Chondrocyte (in vitro differentiated cells): ENCODE measurements around the gene KCNK7. TPM values are rescaled to one million over a fixed set of nuclear protein-coding genes. Genes with fewer than 3 reads are reported as not detected.
A peak's percentile ranks its signal among the peaks of the same experiment; 100 is the strongest.

Source experiments
- DNase-seq: peaks from one replicate; pipeline ENCODE4 v3.0.0; 2021; ENCODE audit warnings: mixed read lengths, low spot score
- H3K27ac Mint-ChIP-seq: one replicate; pipeline ENCODE4 v1.8.0; 2021; ENCODE audit warnings: mild to moderate bottlenecking, moderate library complexity, mixed read lengths; ENCODE audit not compliant: unreplicated experiment
- H3K27me3 Mint-ChIP-seq: 2 replicates; pipeline ENCODE4 v1.8.0; 2021; ENCODE audit warnings: low read depth, mixed read lengths
- H3K36me3 Mint-ChIP-seq: 2 replicates; pipeline ENCODE4 v1.8.0; 2021; ENCODE audit warnings: low read depth, mixed read lengths
- H3K4me1 Mint-ChIP-seq: 2 replicates; pipeline ENCODE4 v1.8.0; 2021; ENCODE audit warnings: low read depth, mild to moderate bottlenecking, mixed read lengths
- H3K4me3 Mint-ChIP-seq: one replicate; pipeline ENCODE4 v1.8.0; 2021; ENCODE audit warnings: mild to moderate bottlenecking, moderate library complexity, mixed read lengths; ENCODE audit not compliant: unreplicated experiment
- H3K9me3 Mint-ChIP-seq: 2 replicates; pipeline ENCODE4 v1.8.0; 2021; ENCODE audit warnings: low read depth, mixed read lengths
- CTCF ChIP-seq: fragments of 200-600 bp; sonication (generic); IDR thresholded peaks from 2 replicates; pipeline ENCODE4 v1.5.0; 2021; ENCODE audit warnings: antibody characterized with exemption, mild to moderate bottlenecking, moderate library complexity
- total RNA-seq: library from RNA; stranded (reverse); gene quantifications from 3 replicates; pipeline ENCODE4 v1.2.1, GENCODE V29; 2021

KCNK7 gene
- total RNA-seq, 1 donor from 2014 or later = 0.22 TPM

- no peak for TF ChIP-seq CTCF
- H3K4me1 Mint-ChIP-seq = peaks cover 34% of the 10 kb centered on the region
- peak overlapping the region; percentile 91 for H3K4me3 Mint-ChIP-seq
- H3K27ac Mint-ChIP-seq = peak overlapping the region; percentile 96
- H3K36me3 Mint-ChIP-seq = peaks cover 6% of the 10 kb centered on the region
- H3K27me3 Mint-ChIP-seq = no peaks in the 10 kb centered on the region
- no peaks in the 10 kb centered on the region for H3K9me3 Mint-ChIP-seq
- no peak for DNase-seq
These were observed 20.5 kb upstream of the KCNK7 start for GRCh38 chr11:65615950-65616574.

GRCh38 chr11:65615229-65615949, 19.8 kb upstream of the KCNK7 start, which contains the start of gene PCNX3:
Gene PCNX3, plus strand, starts transcription at chr11:65615776. Its CDS starts 536 bp downstream, at chr11:65616312.
- H3K4me1 Mint-ChIP-seq = peaks cover 40% of the 10 kb centered on the region

GRCh38 chr11:65613091-65613928, 17.7 kb upstream of the KCNK7 start:
- Mint-ChIP-seq H3K27me3 (no peaks in the 10 kb centered on the region), H3K4me3 (peak overlapping the region; percentile 88), H3K4me1 (peaks cover 53% of the 10 kb centered on the region), H3K9me3 (no peaks in the 10 kb centered on the region), H3K36me3 (peaks cover 7% of the 10 kb centered on the region), H3K27ac (peak overlapping the region; percentile 17)
- peak; percentile 11 for TF ChIP-seq CTCF
- no peak for DNase-seq

More at GRCh38 chr11:65615229-65615949, 19.8 kb upstream of the KCNK7 start, which contains the start of gene PCNX3:
- no peaks in the 10 kb centered on the region for H3K9me3 Mint-ChIP-seq
- no peak for TF ChIP-seq CTCF
- H3K27ac Mint-ChIP-seq = peak within 1 kb of the TSS; percentile 96
- peak within 1 kb of the TSS; percentile 91 for H3K4me3 Mint-ChIP-seq
- DNase-seq = peak; percentile 100
- H3K36me3 Mint-ChIP-seq = peaks cover 6% of the 10 kb centered on the region
- H3K27me3 Mint-ChIP-seq = no peaks in the 10 kb centered on the region

- no peak for DNase-seq
- TF ChIP-seq CTCF = no peak
- H3K27ac Mint-ChIP-seq = peak overlapping the region; percentile 27
- no peaks in the 10 kb centered on the region for H3K27me3 Mint-ChIP-seq
- no peaks in the 10 kb centered on the region for H3K9me3 Mint-ChIP-seq
- H3K4me1 Mint-ChIP-seq = peaks cover 53% of the 10 kb centered on the region
- H3K4me3 Mint-ChIP-seq = peak overlapping the region; percentile 88
- H3K36me3 Mint-ChIP-seq = peaks cover 9% of the 10 kb centered on the region
These were observed 17.1 kb upstream of the KCNK7 start for GRCh38 chr11:65612691-65613090.
